Central memory CD8-positive, alpha-beta T cell (primary cell): ENCODE measurements around the gene CTNNA3.

Source experiments
- ATAC-seq: fragments of 150-1000 bp; cut with Tn5 transposase; replicated peaks from 2 replicates; pipeline ENCODE4 v1.10.0; 2022; ENCODE audit warnings: mild to moderate bottlenecking, moderate FRiP score, moderate number of reproducible peaks; ENCODE audit not compliant: poor library complexity, severe bottlenecking; ENCODE audit errors: extremely low read depth
- DNase-seq, 2 donors: peaks; one replicate each; pipeline ENCODE4 v3.0.0; 2021; ENCODE audit warnings: low spot score in 2 of 2
- H3K27ac Mint-ChIP-seq: one replicate; pipeline ENCODE4 v1.8.0; 2022; ENCODE audit warnings: low read depth, mild to moderate bottlenecking, moderate library complexity, mixed read lengths
- H3K27me3 Mint-ChIP-seq: one replicate; pipeline ENCODE4 v1.8.0; 2022; ENCODE audit warnings: mixed read lengths
- H3K36me3 Mint-ChIP-seq: one replicate; pipeline ENCODE4 v1.8.0; 2022; ENCODE audit warnings: mild to moderate bottlenecking, moderate library complexity, mixed read lengths; ENCODE audit not compliant: insufficient read depth
- H3K4me1 Mint-ChIP-seq: one replicate; pipeline ENCODE4 v1.8.0; 2022; ENCODE audit warnings: mixed read lengths
- H3K4me3 Mint-ChIP-seq: one replicate; pipeline ENCODE4 v1.8.0; 2022; ENCODE audit warnings: mild to moderate bottlenecking, moderate library complexity, mixed read lengths
- H3K9me3 Mint-ChIP-seq: one replicate; pipeline ENCODE4 v1.8.0; 2022; ENCODE audit warnings: mixed read lengths

Gene CTNNA3

DNA sequence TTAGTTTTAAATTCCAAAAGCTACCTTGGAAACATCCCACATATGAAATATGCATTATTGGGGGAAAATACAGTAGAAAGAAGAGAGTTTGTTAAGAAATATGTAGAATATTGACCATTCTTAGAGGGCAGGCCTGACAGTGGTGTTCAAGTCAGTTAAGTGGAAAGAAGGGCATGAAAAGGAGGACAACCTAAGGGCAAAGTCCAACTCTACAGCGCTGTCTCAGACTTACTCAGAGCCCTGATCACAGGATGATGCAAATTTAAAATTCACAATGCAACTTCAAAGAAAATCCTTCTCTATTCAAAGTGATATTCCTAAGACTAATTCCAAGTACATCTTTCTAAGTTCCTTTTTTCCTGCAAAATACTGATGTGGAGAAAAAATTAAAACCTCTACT is 909.3 kb downstream of the CTNNA3 start:
- H3K36me3 Mint-ChIP-seq: peaks cover 3% of the 10 kb centered on the region
- H3K9me3 Mint-ChIP-seq: peaks cover 21% of the 10 kb centered on the region
- H3K27ac Mint-ChIP-seq: no peak overlapping the region
- H3K4me1 Mint-ChIP-seq: no peaks in the 10 kb centered on the region
- ATAC-seq (no peak), DNase-seq (no peak)
- no peaks in the 10 kb centered on the region for H3K27me3 Mint-ChIP-seq
- no peak overlapping the region for H3K4me3 Mint-ChIP-seq

DNA sequence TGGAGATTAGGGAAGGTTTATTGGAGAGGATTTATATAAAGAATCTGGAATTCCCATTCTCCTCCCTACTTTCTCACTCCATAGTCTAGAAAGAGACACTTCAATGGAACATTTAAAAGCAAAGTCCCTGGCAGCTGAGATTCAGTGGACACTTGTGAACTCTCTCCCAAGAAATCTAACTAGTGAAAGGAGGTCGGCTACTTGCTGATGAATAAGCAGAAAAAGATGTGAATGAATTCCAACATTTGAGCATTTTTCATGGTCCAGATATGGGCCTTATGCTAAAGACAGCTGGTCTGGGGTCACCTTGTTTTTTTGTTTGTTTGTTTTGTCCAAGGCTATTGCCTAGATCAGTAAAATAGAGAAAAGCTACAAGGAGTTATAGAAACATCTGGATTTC is 911.2 kb downstream of the CTNNA3 start:
- Mint-ChIP-seq H3K9me3 (peaks cover 15% of the 10 kb centered on the region), H3K4me1 (no peaks in the 10 kb centered on the region), H3K27me3 (no peaks in the 10 kb centered on the region), H3K27ac (no peak overlapping the region), H3K4me3 (no peak overlapping the region), H3K36me3 (no peaks in the 10 kb centered on the region)
- DNase-seq (no peak), ATAC-seq (no peak)

DNA sequence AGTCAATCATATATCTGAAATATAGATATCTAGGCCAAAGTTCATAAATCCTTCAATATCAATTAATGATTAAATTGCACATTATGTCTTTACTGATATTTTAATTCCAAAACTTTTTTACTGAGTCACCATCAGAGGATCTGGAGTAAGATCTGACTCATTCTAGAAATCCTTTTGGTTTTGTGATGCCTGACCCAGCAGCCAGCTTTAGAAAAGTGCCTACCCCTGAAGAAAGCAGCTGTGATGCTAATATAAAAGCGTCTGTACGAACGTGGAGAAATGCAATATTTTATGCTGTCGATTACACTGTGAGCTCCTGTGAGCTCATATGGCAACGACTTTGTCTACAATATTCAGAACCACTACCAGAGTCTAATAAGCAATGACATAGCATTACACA is 912.7 kb downstream of the CTNNA3 start:
- Mint-ChIP-seq H3K27me3 (no peaks in the 10 kb centered on the region), H3K9me3 (peaks cover 21% of the 10 kb centered on the region), H3K27ac (no peak overlapping the region), H3K4me3 (no peak overlapping the region), H3K36me3 (no peaks in the 10 kb centered on the region), H3K4me1 (no peaks in the 10 kb centered on the region)
- ATAC-seq: no peak
- DNase-seq: no peak

- Mint-ChIP-seq H3K4me3 (no peak overlapping the region), H3K27me3 (no peaks in the 10 kb centered on the region), H3K9me3 (peaks cover 21% of the 10 kb centered on the region), H3K27ac (no peak overlapping the region), H3K36me3 (no peaks in the 10 kb centered on the region), H3K4me1 (no peaks in the 10 kb centered on the region)
- ATAC-seq: no peak
- no peak for DNase-seq
These were observed 913.2 kb downstream of the CTNNA3 start for GRCh38 chr10:66782776-66783175.

DNA sequence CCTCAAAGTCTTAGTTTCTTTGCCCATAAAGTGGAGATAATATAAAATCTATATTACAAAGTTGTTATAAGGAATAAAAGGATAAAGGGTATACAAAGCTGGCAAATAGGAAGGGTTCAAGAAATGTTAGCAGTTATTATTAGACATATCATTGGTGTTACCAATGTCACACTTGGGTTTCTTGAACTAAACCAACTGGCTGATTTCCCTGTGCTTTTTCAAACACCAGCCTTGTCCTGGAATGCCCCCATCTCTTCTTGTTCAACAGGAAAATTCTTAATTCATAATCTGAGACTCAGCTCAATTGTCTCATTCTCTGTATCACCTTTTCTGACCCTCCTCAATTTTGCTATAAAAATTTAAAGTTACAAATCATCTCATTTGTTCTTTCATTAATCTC is 913.9 kb downstream of the CTNNA3 start:
- DNase-seq: no peak
- Mint-ChIP-seq H3K27ac (no peak overlapping the region), H3K27me3 (no peaks in the 10 kb centered on the region), H3K36me3 (no peaks in the 10 kb centered on the region), H3K4me1 (no peaks in the 10 kb centered on the region), H3K4me3 (no peak overlapping the region), H3K9me3 (peaks cover 21% of the 10 kb centered on the region)
- ATAC-seq: no peak

DNA sequence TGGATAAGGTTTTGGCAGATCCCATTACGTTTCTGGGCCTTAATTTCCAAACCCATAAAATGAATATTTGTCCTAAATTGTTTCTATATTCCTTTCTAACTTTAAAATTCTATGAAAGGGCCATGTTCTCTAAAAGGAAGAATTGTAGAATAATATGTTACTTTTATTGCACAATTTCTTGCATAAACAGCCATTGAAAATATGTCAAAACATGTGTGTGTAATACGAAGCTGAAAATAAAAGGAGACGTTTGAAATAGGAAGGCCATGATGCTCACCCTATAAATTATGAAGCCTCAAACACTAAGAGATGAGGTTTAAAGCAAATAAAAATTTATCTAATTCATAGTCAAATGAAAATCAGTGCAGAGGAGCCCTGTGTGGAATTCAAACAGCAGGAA is 915.2 kb downstream of the CTNNA3 start:
- DNase-seq (no peak), ATAC-seq (no peak)
- no peaks in the 10 kb centered on the region for H3K4me1 Mint-ChIP-seq
- H3K27ac Mint-ChIP-seq: no peak overlapping the region
- H3K9me3 Mint-ChIP-seq: peaks cover 21% of the 10 kb centered on the region
- H3K36me3 Mint-ChIP-seq: no peaks in the 10 kb centered on the region
- H3K4me3 Mint-ChIP-seq: no peak overlapping the region
- no peaks in the 10 kb centered on the region for H3K27me3 Mint-ChIP-seq

- no peak for ATAC-seq
- Mint-ChIP-seq H3K36me3 (no peaks in the 10 kb centered on the region), H3K27ac (no peak overlapping the region), H3K4me3 (no peak overlapping the region), H3K4me1 (no peaks in the 10 kb centered on the region), H3K9me3 (peaks cover 21% of the 10 kb centered on the region), H3K27me3 (no peaks in the 10 kb centered on the region)
- no peak for DNase-seq
These were observed 917.6 kb downstream of the CTNNA3 start for GRCh38 chr10:66778351-66778750.

GRCh38 chr10:66777665-66778064 is 918.3 kb downstream of the CTNNA3 start:
- DNase-seq (no peak), ATAC-seq (no peak)
- Mint-ChIP-seq H3K27ac (no peak overlapping the region), H3K4me1 (no peaks in the 10 kb centered on the region), H3K36me3 (no peaks in the 10 kb centered on the region), H3K9me3 (peaks cover 18% of the 10 kb centered on the region), H3K27me3 (no peaks in the 10 kb centered on the region), H3K4me3 (no peak overlapping the region)

DNA sequence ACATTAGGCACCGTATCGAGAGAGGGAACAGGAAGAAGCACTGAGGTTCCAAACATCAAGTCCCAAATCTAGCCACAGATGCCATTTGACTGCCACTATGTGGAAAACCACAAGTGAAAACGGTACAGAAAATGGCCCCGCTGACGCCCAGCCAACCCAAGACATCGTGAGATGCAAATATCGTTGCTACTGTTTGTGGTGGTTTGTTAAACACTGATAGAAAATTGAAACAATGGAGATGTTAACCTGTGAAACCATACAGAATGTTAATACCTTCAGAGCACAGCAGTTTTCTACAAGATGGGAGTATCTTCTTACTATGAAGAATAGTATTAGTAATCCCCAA is 922.5 kb downstream of the CTNNA3 start:
- ATAC-seq: no peak
- DNase-seq: no peak
- peaks cover 1% of the 10 kb centered on the region for H3K9me3 Mint-ChIP-seq
- H3K4me3 Mint-ChIP-seq: no peak overlapping the region
- H3K4me1 Mint-ChIP-seq: no peaks in the 10 kb centered on the region
- H3K27me3 Mint-ChIP-seq: no peaks in the 10 kb centered on the region
- H3K36me3 Mint-ChIP-seq: peaks cover 2% of the 10 kb centered on the region
- H3K27ac Mint-ChIP-seq: no peak overlapping the region

DNA sequence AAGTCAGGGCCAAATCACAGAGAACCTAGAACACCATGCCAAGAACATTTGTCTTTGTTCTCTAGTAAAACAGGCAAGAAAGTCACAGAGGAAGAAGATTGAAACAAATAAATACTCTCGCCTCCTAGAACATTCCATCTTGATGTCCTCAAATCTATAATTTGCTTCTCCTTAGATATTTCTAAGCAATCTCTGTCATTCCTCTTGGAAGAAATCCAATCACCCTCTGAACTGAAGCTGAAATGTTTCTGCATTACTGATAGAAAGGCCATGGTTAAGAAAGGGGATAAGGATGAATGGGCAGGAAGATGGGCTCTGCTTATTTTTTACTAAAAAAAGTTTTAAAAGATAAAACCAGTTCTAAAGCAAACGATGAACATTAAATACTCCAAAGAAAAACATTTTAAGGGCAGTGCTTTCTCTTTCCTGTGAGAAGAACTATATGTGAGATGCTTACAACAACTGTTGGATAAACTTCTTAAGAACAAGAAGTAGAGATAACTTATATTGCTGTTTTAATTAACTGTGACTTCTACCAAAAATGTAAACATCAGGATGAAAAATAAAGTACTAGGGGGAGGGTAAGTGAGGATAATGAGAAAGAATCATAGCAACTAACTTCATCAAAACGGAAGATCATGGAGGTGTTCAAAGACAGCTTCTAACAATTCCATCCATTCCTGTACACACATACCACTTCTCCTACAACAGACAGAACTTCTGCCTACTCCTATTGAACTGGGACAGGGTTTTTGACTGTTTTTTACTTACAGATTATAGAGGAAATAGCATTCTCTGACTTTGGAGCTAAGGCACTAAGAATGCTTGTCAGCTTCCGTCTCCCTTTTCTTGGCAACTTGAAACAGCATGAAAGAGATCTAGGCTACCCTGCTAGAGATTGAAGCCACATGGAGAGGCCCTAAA is 923.2 kb downstream of the CTNNA3 start:
- no peaks in the 10 kb centered on the region for H3K27me3 Mint-ChIP-seq
- no peak for DNase-seq
- no peaks in the 10 kb centered on the region for H3K4me1 Mint-ChIP-seq
- no peak overlapping the region for H3K4me3 Mint-ChIP-seq
- no peak for ATAC-seq
- peaks cover 2% of the 10 kb centered on the region for H3K36me3 Mint-ChIP-seq
- no peak overlapping the region for H3K27ac Mint-ChIP-seq
- peaks cover 8% of the 10 kb centered on the region for H3K9me3 Mint-ChIP-seq

DNA sequence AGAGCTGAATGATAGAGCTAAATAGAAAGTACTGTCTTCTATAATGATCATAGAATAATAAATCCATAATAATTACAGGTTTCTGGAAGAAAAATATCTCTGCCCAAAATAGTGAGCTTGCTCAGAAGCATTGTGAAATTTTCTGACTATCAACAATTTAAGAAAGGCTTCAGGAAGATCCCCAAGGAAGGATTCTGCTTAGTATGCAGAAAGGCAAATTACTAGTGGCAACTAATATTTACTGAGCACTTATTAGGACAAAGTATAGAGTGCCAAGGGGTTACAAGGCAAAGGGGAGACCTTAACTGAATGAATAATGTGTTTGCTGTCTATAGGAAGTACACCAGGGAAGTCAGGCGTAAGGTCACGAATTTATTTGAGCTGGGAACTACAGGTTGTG is 928.3 kb downstream of the CTNNA3 start:
- ATAC-seq (no peak), DNase-seq (no peak)
- Mint-ChIP-seq H3K36me3 (peaks cover 2% of the 10 kb centered on the region), H3K4me1 (no peaks in the 10 kb centered on the region), H3K4me3 (no peak overlapping the region), H3K27ac (no peak overlapping the region), H3K27me3 (no peaks in the 10 kb centered on the region), H3K9me3 (peaks cover 19% of the 10 kb centered on the region)

DNA sequence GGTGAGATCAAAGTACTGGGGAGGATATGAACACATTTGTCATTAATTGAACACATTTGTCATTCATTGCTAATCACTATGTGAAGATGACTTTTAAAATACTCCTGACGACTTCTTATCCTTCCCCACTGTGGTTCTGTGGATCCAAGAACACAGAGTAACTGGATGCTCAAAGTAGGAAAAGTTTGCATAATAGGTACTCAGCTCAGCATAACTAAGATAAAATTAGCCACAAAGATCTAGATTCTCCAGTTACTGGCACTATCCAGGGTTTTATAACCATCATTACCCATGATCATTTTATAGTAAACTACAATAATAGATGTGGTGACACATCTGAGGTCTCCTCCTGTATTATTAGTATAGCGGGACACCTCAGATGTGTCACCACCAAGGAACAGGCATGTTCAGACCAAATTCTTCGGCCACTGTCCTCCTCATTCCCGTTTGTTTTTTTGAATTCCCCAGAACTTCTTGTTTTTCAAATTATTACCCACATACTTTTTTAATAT is 933.7 kb downstream of the CTNNA3 start:
- peaks cover 14% of the 10 kb centered on the region for H3K9me3 Mint-ChIP-seq
- no peak for DNase-seq
- ATAC-seq: no peak
- no peak overlapping the region for H3K27ac Mint-ChIP-seq
- no peaks in the 10 kb centered on the region for H3K4me1 Mint-ChIP-seq
- H3K36me3 Mint-ChIP-seq: no peaks in the 10 kb centered on the region
- no peak overlapping the region for H3K4me3 Mint-ChIP-seq
- no peaks in the 10 kb centered on the region for H3K27me3 Mint-ChIP-seq

GRCh38 chr10:66760941-66761340 is 935.1 kb downstream of the CTNNA3 start:
- Mint-ChIP-seq H3K9me3 (peaks cover 14% of the 10 kb centered on the region), H3K27ac (no peak overlapping the region), H3K27me3 (no peaks in the 10 kb centered on the region), H3K36me3 (no peaks in the 10 kb centered on the region), H3K4me3 (no peak overlapping the region), H3K4me1 (no peaks in the 10 kb centered on the region)
- no peak for DNase-seq
- no peak for ATAC-seq
